Measurements from ENCODE around the gene MRPS23. TPM values are rescaled to one million over a fixed set of nuclear protein-coding genes. Genes with fewer than 3 reads are reported as not detected.
A peak's percentile ranks its signal among the peaks of the same experiment; 100 is the strongest.

MRPS23 gene
- total and polyA plus RNA-seq, 2 of the 13 experiments (the other 11 are each of a cell fraction or from before 2014, with no cell fraction given) = 63.2 to 181 TPM

GRCh38 chr17:57875290-57876022, 25.6 kb upstream of the MRPS23 start (continued):
- no peak; the same call in 1 of the 2 replicates for TF ChIP-seq AHR (CRISPR knock-in tag; IDR thresholded peaks at IDR 0.05)
- TF ChIP-seq MNT (IDR thresholded peaks at IDR 0.05) = no peak
- TF ChIP-seq, protein P1, sequence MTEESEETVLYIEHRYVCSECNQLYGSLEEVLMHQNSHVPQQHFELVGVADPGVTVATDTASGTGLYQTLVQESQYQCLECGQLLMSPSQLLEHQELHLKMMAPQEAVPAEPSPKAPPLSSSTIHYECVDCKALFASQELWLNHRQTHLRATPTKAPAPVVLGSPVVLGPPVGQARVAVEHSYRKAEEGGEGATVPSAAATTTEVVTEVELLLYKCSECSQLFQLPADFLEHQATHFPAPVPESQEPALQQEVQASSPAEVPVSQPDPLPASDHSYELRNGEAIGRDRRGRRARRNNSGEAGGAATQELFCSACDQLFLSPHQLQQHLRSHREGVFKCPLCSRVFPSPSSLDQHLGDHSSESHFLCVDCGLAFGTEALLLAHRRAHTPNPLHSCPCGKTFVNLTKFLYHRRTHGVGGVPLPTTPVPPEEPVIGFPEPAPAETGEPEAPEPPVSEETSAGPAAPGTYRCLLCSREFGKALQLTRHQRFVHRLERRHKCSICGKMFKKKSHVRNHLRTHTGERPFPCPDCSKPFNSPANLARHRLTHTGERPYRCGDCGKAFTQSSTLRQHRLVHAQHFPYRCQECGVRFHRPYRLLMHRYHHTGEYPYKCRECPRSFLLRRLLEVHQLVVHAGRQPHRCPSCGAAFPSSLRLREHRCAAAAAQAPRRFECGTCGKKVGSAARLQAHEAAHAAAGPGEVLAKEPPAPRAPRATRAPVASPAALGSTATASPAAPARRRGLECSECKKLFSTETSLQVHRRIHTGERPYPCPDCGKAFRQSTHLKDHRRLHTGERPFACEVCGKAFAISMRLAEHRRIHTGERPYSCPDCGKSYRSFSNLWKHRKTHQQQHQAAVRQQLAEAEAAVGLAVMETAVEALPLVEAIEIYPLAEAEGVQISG (CRISPR knock-in tag; IDR thresholded peaks at IDR 0.05) = peak; percentile 15; the same call in 1 of the 2 replicates
- 0 out of 2 replicates have a peak, but pooled peaks have one; percentile 20 for TF ChIP-seq RCOR2 (CRISPR knock-in tag; IDR thresholded peaks at IDR 0.05)
- TF ChIP-seq, protein P2, sequence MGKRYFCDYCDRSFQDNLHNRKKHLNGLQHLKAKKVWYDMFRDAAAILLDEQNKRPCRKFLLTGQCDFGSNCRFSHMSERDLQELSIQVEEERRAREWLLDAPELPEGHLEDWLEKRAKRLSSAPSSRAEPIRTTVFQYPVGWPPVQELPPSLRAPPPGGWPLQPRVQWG (CRISPR knock-in tag; IDR thresholded peaks at IDR 0.05; ENCODE audit: borderline replicate concordance, low read depth) = no peak
- no peak for TF ChIP-seq ZNF207 (IDR thresholded peaks at IDR 0.05; ENCODE audit: borderline replicate concordance)
- TF ChIP-seq ZNF816 (CRISPR knock-in tag; IDR thresholded peaks at IDR 0.05; ENCODE audit: borderline replicate concordance) = 0 out of 2 replicates have a peak, but pooled peaks have one; percentile 33
- TF ChIP-seq ZNF75D (CRISPR knock-in tag; IDR thresholded peaks at IDR 0.05; ENCODE audit: borderline replicate concordance) = no peak
- TF ChIP-seq ATF1 (CRISPR knock-in tag; IDR thresholded peaks at IDR 0.05) = no peak
- no peak for TF ChIP-seq KAT7 (CRISPR knock-in tag; IDR thresholded peaks at IDR 0.05; ENCODE audit: borderline replicate concordance)
- no peak for TF ChIP-seq ETS1 (CRISPR knock-in tag; IDR thresholded peaks at IDR 0.05)
- no peak for TF ChIP-seq ZNF569 (CRISPR knock-in tag; IDR thresholded peaks at IDR 0.05; ENCODE audit: borderline replicate concordance)
- TF ChIP-seq ZNF484 (CRISPR knock-in tag; IDR thresholded peaks at IDR 0.05; ENCODE audit: borderline replicate concordance, low read depth) = no peak
- no peak for TF ChIP-seq SNAPC2 (CRISPR knock-in tag; IDR thresholded peaks at IDR 0.05)
- TF ChIP-seq CREB1 (IDR thresholded peaks at IDR 0.05) = no peak
- TF ChIP-seq CREB1 (CRISPR knock-in tag; IDR thresholded peaks at IDR 0.05) = no peak
- peak; percentile 57; the same call in 1 of the 2 replicates for TF ChIP-seq PHF21A (CRISPR knock-in tag; IDR thresholded peaks at IDR 0.05)
- TF ChIP-seq ZNF746 (CRISPR knock-in tag; IDR thresholded peaks at IDR 0.05) = no peak
- no peak for TF ChIP-seq ZNF230 (CRISPR knock-in tag; IDR thresholded peaks at IDR 0.05)
- TF ChIP-seq HNRNPH1 (optimal IDR thresholded peaks at IDR 0.05; ENCODE audit: low read depth, low read length) = no peak
- TF ChIP-seq ZNF530 (CRISPR knock-in tag; IDR thresholded peaks at IDR 0.05; ENCODE audit: low read depth) = no peak
- TF ChIP-seq ZNF549 (CRISPR knock-in tag; IDR thresholded peaks at IDR 0.05) = no peak
- 0 out of 2 replicates have a peak, but pooled peaks have one; percentile 24 for TF ChIP-seq NFIC (IDR thresholded peaks at IDR 0.05; ENCODE audit: low read length)
- no peak for TF ChIP-seq ZFP36L2 (CRISPR knock-in tag; IDR thresholded peaks at IDR 0.05)
- no peak for TF ChIP-seq REPIN1 (CRISPR knock-in tag; IDR thresholded peaks at IDR 0.05; ENCODE audit: borderline replicate concordance, low read depth)
- no peak for TF ChIP-seq DPF2 (CRISPR knock-in tag; IDR thresholded peaks at IDR 0.05; ENCODE audit: borderline replicate concordance, low read depth)

All from HepG2 (cell line).